HG03159 (cell line): ENCODE measurements around the gene SNRNP70.
"Not testable (repeated sequence)": the region's sequence is repeated elsewhere in the genome, so short reads cannot be mapped to it uniquely, and the experiment has no call there.

Source experiments
- ATAC-seq: cut with Tn5 transposase; IDR thresholded peaks from one replicate; pipeline ENCODE4 v1.9.1; 2021; ENCODE audit warnings: mild to moderate bottlenecking, moderate library complexity; ENCODE audit not compliant: unreplicated experiment

Gene SNRNP70, protein sequence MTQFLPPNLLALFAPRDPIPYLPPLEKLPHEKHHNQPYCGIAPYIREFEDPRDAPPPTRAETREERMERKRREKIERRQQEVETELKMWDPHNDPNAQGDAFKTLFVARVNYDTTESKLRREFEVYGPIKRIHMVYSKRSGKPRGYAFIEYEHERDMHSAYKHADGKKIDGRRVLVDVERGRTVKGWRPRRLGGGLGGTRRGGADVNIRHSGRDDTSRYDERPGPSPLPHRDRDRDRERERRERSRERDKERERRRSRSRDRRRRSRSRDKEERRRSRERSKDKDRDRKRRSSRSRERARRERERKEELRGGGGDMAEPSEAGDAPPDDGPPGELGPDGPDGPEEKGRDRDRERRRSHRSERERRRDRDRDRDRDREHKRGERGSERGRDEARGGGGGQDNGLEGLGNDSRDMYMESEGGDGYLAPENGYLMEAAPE

DNA sequence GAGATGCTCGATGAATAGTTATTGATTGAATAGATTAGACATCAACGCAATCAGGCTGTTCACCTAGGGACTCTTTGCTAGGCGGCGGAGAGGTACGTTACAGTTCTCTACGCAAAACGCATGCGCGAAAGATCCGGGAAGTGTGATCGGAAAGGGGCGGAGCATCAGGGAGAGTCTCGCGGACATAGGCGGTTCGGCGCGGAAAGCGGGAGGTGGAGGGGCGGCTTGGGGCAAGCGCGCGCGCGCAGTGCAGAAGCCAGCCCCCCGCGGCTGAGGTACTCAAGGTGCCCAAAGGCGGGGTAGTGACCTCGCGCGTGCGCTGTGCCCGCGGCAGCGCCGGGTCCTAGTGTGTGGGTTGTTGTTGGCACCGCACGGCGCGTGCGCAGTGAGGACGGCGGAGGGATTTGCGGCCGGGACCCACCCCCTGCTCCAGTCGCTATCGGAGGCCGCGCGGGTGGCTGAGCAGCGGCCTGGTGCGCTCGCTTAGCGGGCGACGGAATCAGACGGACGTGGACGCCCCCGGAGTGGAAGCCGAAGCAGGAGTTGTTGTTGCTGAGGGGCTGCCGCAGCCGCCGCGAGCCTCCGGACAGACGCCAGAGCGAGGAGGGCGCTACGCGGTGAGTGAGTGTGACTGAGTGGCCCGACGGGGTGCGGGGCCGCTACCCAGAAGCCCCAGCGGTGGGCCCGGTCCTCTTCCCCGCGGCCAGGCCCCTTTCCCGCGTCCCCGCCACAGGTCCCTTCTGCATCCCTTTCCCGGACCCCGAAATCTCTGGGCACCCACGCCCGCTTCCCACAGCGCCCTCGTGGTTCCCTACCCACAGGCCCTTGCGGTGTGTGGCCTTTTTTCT lies at the start of gene SNRNP70:
Gene SNRNP70, plus strand, starts transcription at position 432 of the 848 bp plus-strand sequence. CDS start 964 bp downstream, outside the sequence.
- ATAC-seq, result peak; percentile 86

DNA sequence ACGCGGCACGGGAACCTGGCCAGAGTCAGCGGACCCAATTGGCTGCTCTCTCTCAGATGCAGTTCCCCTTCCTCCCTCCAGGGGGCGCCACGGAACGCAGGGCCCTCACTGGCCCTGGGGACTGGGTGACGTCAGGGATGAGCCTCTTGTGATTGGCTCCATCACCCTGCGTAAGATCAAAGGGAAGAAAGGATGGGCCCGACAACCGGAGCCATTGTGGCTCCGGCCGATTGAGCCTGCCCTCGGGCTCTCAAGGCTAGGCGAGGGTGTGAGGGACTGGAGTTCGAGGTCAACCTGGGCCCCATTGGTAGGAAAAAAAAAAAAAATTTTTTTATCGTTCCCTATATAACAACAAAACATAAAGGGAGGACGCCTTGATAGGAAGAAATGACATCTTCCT lies 48.4 kb upstream of the SNRNP70 start, which contains the start of gene CGB1:
Gene CGB1, minus strand, starts transcription at position 81 of the 400 bp plus-strand sequence. CDS start 184 bp downstream, outside the sequence.
- ATAC-seq, result not testable (repeated sequence)

DNA sequence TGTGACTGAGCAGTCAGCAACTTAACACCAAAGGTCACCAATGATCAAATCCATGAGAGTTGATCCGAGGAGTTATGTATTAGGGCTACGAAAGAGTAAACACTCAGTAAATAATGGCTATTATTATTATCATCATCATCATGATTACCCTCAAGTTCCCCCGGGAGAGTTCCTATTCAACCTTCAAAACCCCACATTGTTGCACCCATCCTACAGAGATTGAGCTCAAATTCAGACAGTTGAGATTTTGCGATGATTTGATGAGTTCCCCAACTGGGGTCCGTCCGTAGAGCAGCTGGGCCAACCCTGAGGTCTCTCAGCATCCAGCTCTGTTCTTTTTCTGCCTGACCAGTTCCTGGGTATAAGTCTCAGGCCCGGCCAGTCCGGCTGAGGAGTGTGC lies 47.1 kb upstream of the SNRNP70 start:
- ATAC-seq, result not testable (repeated sequence)

DNA sequence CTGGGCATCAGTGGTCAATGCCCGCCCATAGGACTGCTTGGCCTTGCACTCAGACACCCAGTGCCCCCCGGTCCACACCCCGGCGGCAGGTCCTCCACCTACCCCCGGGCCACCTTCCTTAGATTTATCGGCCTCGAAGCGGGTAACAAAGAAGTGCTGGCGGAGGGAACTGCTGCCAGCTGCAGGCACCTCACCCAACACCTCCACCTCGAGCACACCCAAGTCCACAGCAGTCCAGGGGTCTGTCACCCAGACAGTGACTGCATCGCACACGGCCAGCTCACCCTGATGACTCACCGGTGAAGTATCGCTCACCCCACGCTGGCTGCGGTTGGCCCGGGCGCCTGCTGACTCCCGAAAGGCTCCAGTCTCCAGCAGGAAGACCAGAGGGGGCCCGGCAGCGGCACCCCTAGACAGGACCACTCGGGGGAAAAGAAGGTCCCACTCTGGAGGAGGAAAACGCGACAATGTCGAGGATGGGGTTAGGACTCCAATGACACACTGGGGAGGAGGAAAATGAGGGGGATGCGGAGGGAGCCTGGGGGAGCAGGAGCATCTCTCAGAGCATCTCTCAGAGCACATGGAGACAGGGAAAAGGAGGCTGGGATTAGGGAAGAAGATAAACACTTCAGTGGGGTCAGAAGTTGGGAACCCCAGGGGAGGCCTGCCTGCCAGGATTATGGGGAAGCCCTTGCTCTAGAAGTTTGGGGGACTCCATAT lies 46.5 kb upstream of the SNRNP70 start:
- ATAC-seq, result not testable (repeated sequence)

DNA sequence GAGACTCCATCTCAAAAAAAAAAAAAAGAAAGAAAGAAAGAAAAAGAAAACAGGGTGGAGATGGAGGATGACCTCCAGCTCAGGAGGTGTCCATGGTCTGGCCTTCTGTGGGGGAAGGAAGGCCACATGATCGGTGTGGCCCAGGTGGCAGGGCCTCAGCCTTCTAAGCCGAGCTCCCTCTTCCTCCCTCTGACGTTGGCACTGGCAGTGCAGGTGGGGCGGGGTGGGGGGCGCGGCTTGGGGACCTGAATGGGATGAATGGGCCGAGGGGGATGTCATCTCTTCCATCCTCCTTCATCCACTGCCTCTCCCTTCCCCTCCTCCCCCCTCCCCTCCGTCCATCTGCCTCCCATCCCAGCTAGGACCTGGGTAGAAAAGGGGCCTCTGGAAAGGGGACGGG lies 45.5 kb upstream of the SNRNP70 start:
- ATAC-seq, result not testable (repeated sequence)

DNA sequence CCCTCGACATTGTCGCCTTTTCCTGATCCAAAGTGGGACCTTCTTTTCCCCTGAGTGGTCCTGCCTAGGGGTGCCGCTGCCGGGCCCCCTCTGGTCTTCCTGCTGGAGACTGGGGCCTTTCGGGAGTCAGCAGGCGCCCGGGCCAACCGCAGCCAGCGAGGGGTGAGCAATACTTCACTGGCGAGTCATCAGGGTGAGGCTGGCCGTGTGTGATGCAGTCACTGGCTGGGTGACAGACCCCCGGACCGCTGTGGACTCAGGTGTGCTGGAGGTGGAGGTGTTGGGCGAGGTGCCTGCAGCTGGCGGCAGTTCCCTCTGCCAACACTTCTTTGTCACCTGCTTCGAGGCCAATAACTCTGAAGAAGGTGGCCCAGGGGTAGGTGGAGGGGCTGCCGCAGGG lies 43.1 kb upstream of the SNRNP70 start:
- no peak for ATAC-seq

DNA sequence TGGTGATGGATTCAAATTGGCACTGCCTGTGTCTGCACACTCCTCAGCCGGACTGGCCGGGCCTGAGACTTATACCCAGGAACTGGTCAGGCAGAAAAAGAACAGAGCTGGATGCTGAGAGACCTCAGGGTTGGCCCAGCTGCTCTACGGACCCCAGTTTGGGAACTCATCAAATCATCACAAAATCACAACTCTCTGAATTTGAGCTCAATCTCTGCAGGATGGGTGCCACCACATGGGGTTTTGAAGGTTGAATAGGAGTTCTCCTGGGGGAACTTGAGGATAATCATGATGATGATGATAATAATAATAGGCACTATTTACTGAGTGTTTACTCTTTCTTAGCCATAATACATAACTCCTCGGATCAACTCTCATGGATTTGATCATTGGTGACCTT lies 42.6 kb upstream of the SNRNP70 start:
- ATAC-seq, result not testable (repeated sequence)

DNA sequence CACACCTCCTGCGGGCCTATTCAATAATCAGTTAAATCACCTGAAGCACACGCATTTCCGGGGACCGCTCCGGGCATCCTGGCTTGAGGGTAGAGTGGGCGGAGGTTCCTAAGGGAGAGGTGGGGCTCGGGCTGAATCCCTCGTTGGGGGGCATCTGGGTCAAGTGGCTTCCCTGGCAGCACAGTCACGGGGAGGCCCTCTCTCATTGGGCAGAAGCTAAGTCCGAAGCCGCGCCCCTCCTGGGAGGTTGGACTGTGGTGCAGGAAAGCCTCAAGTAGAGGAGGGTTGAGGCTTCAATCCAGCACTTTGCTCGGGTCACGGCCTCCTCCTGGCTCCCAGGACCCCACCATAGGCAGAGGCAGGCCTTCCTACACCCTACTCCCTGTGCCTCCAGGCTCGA lies 41.7 kb upstream of the SNRNP70 start, which contains the start of gene CGB5:
Gene CGB5, plus strand, starts transcription at position 301 of the 400 bp plus-strand sequence. CDS start 362 bp downstream, outside the sequence.
- ATAC-seq, result not testable (repeated sequence)

DNA sequence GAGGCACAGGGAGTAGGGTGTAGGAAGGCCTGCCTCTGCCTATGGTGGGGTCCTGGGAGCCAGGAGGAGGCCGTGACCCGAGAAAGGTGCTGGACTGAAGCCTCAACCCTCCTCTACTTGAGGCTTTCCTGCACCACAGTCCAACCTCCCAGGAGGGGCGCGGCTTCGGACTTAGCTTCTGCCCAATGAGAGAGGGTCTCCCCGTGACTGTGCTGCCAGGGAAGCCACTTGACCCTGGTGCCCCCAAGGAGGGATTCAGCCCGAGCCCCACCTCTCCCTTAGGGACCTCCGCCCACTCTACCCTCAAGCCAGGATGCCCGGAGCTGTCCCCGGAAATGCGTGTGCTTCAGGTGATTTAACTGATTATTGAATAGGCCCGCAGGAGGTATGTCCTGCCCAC lies 36.2 kb upstream of the SNRNP70 start, which contains the start of gene CGB8:
Gene CGB8, minus strand, starts transcription at position 101 of the 400 bp plus-strand sequence. CDS start 372 bp downstream, outside the sequence.
- ATAC-seq, result not testable (repeated sequence)

DNA sequence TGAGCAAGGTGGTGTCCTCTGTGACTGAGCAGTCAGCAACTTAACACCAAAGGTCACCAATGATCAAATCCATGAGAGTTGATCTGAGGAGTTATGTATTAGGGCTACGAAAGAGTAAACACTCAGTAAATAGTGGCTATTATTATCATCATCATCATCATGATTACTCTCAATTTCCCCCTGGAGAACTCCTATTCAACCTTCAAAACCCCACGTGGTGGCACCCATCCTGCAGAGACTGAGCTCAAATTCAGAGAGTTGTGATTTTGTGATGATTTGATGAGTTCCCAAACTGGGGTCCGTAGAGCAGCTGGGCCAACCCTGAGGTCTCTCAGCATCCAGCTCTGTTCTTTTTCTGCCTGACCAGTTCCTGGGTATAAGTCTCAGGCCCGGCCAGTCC lies 35.4 kb upstream of the SNRNP70 start:
- not testable (repeated sequence) for ATAC-seq

DNA sequence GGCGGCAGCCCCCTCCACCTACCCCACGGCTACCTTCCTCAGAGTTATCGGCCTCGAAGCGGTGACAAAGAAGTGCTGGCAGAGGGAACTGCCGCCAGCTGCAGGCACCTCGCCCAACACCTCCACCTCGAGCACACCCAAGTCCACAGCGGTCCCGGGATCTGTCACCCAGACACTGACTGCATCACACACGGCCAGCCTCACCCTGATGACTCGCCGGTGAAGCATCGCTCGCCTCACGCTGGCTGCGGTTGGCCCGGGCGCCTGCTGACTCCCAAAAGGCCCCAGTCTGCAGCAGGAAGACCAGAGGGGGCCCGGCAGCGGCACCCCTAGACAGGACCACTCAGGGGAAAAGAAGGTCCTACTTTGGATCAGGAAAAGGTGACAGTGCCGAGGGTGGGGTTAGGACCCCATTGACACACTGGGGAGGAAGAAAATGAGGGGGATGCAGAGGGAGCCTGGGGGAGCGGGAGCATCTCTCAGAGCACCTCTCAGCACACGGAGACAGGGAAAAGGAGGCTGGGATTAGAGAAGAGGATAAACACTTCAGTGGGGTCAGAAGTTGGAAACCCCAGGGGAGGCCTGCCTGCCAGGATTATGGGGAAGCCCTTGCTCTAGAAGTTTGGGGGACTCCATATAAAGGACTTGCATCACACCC lies 34.7 kb upstream of the SNRNP70 start:
- not testable (repeated sequence) for ATAC-seq

DNA sequence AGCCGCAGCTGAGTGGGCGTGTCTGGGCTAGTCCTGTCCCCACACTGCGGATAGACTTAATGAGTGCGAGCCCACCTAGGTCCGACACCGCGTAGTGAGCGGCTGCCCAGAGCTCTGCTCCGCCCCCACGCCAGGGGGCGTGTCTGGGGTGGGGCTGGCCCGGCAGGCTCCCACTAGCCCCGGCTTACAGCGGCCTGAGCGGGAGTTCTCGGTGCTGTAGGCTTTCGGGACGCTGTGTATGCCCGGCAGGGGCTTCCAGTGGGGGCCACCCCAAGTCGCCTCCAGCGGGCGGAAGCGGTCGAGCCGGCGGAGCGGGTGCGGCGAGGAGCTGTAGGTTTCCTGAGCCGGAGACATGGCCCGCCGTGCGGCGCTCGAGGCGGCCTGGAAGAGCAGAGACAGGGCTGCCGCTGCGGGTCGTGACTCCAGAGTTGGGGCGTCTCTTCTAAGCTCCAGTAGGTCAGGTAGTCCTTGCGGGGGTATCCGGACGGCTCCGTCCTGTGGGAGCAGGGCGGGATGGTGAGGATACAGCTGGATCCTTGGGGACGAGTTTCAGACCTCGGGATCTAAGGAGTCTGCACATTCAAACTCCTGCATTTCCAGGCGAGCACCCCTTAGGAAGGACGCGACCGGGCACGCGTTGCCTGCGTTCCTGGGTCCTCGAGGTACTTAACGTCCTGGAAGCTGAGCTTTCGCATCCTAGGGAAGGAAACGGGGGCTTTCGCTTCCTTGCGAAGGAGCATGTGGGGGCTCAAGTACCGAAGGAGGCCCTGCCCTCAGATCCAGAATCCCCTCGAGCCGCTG lies 28.9 kb upstream of the SNRNP70 start:
- no peak for ATAC-seq

DNA sequence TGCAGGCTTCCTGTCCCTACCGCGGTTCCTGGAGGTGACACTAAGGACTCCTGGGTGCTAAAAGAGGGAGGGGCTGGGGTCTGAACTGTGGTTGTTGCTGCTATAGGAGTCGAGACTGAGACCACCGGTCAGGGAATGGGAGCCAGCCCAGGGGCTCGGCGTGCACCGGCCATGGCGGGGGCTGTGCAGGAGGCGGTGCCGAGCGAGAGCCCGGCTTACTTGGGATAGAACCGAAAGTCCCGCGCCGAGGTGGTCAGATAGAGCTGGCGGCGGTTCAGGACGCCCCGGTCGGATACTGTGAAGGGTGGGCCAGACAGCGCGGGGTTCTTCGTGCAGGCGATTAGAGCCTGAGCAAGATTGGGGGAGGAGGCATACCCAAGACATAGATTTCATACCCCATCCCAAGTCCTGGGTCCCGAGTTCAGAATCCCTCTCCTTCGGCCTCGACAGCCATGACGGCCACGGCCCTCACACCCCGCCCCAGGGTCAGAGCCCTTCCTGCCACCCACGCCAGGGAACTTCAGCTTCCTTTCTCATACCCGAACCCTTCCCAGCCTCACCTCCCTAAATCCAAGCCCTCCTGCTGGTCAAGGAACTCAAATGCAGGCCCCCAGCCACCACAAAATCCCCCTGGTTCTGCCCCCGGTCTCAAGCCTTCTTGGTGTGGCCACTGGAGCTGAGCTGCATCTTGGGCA lies 28.2 kb upstream of the SNRNP70 start:
- ATAC-seq, result not testable (repeated sequence)

DNA sequence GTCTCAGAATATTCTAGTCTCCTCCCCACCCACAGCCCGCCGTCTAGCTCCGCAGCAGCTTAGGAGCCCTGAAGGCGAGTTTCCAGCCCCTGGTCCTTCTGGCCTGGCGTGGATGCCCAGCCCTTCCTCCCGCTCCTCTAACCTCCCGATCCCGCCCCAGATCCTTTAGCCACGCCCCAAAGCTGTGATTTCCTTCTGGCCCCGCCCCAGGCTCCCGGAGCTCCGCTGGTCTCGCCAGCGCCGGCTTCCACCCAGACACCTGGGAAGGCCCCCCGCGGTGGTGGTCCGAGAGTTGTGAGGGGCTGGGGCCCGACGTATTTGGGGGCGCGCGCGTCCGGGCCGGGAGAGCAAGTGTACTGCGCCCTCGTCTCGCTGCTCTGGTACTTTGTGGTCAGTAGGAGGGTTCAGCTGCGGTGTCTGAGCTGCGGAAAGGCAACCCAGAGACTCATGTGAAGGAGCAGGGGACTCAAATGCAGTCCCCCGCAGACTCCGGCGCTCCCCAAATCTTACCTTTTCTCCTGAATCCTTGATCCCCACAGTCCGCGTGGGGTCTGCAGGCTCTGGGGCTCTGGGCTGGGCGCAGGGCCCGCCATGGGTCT lies 27.5 kb upstream of the SNRNP70 start, which contains the start of gene CGB7:
Gene CGB7, minus strand, starts transcription at position 114 of the 599 bp plus-strand sequence. CDS start 2,374 bp downstream, outside the sequence.
- ATAC-seq, result no peak

DNA sequence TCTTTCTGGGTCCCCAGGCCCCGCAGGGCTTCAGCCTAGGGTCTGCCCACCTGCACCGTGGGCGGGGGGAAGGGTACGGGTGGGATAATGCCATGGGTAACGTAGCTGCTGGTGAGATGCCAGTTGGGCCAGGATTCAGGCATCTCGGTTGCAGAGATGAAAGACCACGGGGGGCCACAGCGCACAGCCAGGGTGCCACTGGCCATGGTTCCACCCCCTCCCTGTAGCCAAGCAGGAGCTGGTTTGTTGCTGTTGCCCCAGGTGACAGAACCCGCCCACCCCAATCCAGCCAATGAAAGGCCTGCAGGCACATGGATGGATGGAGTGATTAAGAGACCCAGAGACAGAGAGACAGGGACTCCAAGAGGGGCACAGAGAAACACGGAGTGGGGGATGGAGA lies 26.7 kb upstream of the SNRNP70 start:
- no peak for ATAC-seq

DNA sequence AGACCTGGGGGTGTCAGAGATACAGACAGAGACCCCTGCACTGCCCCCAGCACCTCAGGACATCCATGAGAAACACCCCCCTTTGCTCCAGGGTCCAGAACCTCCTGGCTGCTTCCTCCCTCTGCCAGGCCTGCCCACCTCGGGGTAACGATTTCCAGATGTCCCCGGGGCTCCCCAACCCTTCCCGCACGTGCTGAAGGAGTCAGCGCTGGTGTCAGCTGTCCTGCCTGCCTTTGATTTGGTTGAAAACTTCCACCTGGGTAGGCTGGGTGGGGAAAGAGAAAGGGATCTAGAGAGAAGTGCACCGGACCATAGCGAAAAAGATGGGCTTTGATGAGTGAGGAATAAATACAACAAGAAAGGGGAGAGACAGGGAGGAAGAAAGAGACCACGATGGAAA lies 26.2 kb upstream of the SNRNP70 start:
- no peak for ATAC-seq

DNA sequence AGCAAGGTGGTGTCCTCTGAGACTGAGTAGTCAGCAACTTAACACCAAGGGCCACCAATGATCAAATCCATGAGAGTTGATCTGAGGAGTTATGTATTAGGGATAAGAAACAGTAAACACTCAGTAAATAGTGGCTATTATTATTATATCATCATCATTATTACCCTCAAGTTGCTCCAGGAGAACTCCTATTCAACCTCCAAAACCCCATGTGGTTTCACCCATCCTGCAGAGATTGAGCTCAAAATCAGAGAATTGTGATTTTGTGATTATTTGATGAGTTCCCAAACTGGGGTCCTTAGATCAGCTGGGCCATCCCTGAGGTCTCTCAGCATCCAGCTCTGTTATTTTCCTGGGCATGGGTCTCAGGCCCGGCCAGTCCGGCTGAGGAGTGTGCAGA lies 24.3 kb upstream of the SNRNP70 start:
- ATAC-seq, result no peak

DNA sequence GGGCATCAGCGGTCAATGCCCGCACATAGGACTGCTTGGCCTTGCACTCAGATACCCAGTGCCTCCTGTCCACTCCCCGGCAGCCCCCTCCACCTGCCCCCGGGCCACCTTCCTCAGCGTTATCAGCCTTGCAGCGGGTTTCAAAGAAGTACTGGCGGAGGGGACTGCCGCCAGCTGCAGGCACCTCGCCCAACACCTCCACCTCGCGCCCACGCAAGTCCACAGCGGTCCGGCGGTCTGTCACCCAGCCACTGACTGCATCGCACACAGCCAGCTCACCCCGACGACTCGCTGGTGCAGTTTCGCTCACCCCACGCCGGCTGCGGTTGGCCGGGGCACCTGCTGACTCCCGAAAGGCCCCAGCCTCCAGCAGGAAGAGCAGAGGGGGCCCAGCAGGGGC lies 23.8 kb upstream of the SNRNP70 start:
- no peak for ATAC-seq
